Bronchial epithelial cell (primary cell): ENCODE data around the gene SLC44A3. TPM values are rescaled to one million over a fixed set of nuclear protein-coding genes. Genes with fewer than 3 reads are reported as not detected.

Experiments
- DNase-seq: peaks from one replicate; pipeline ENCODE4 v3.0.0-alpha.2; 2010; ENCODE audit warnings: low read depth
- FAIRE-seq: peaks from 2 replicates; lab custom pipeline; 2011; peaks lifted over from hg19 to GRCh38; lab: Jason Lieb, UNC
- H3K27me3 ChIP-seq: 2 replicates; pipeline ENCODE4 v1.5.1; 2011; ENCODE audit warnings: low read length; ENCODE audit not compliant: control insufficient read depth, insufficient read depth
- H3K36me3 ChIP-seq: 2 replicates; pipeline ENCODE4 v1.5.1; 2011; ENCODE audit warnings: low read length; ENCODE audit not compliant: control insufficient read depth, insufficient read depth
- H3K4me3 ChIP-seq: 2 replicates; pipeline ENCODE4 v1.5.1; 2011; ENCODE audit warnings: mild to moderate bottlenecking, low read depth, low read length, control low read depth
- total RNA-seq: library from RNA; depleted of rRNA; stranded (reverse); fragments of >200 nt; gene quantifications from 2 replicates; pipeline ENCODE4 v1.2.1, GENCODE V29; 2014
- TF ChIP-seq, protein P1 (sequence below): IDR thresholded peaks from 2 replicates; pipeline ENCODE4 v1.5.1; 2011; ENCODE audit warnings: mild to moderate bottlenecking, moderate library complexity, low read length, control low read depth, inconsistent platforms; ENCODE audit not compliant: insufficient read depth, severe bottlenecking

The SLC44A3 gene
- total RNA-seq, 1 donor from 2014 or later: 2.4 TPM

- Histone ChIP-seq H3K36me3 (no peaks in the 10 kb centered on the region), H3K4me3 (peak overlapping the region; percentile 83), H3K27me3 (no peaks in the 10 kb centered on the region)
- no peak for FAIRE-seq
- DNase-seq: no peak
- TF ChIP-seq, protein P1, sequence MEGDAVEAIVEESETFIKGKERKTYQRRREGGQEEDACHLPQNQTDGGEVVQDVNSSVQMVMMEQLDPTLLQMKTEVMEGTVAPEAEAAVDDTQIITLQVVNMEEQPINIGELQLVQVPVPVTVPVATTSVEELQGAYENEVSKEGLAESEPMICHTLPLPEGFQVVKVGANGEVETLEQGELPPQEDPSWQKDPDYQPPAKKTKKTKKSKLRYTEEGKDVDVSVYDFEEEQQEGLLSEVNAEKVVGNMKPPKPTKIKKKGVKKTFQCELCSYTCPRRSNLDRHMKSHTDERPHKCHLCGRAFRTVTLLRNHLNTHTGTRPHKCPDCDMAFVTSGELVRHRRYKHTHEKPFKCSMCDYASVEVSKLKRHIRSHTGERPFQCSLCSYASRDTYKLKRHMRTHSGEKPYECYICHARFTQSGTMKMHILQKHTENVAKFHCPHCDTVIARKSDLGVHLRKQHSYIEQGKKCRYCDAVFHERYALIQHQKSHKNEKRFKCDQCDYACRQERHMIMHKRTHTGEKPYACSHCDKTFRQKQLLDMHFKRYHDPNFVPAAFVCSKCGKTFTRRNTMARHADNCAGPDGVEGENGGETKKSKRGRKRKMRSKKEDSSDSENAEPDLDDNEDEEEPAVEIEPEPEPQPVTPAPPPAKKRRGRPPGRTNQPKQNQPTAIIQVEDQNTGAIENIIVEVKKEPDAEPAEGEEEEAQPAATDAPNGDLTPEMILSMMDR: no peak
Observed at GRCh38 chr1:94819238-94819944, 766 bp upstream of the SLC44A3 start.

DNA sequence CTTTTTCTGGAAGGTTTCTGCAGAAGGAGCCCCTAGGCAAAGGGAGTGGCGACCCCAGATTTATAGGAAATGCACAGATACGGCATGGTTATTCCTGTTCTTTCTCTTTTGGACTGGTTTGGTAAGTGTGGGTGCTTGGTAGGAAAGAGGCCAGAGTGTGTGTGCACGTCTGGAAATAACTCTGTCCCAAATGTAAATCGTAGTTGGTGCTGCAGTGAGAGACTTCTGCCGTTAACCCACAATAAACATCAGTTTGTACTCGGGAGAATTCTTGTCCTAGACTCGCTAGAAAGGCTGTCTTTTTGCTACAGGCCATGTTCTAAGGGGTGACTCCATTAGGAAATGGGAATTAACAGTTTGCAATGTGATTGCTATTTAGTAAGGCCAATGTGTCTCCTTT, 779 bp downstream of the SLC44A3 start:
- Histone ChIP-seq H3K36me3 (no peaks in the 10 kb centered on the region), H3K27me3 (no peaks in the 10 kb centered on the region), H3K4me3 (peak overlapping the region; percentile 83)
- no peak for DNase-seq
- FAIRE-seq: no peak
- TF ChIP-seq, protein P1: no peak

DNA sequence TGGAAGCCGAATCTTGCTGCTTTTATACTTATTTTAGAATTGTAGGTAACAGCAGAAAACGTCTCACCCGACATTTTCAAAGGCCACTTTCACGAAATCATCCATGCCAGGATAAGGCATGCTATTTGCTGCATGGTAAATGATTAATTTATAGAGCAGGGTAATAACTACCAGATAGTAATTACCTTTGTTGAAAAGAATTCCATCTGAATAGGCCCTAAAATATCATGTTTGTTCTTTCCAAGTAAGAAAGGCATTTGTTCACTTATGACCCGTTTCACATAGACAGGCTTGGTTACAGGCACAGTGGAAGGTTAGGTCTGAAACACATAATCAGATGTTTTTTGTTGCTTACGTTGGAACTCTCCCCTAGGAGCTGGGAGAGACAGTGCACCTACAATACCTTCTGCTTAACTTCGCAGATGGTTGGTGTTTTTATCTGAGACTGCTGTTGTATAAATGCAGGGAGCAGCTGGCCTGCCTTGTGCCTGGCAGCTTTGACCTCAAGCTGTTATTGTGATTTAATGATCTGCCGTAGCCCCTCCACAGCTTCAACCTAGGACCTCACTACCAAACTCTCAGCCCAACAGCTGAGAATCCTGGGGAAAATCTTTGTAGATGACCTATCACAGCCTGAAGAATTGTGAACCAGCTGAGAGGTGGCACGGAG, 1.6 kb downstream of the SLC44A3 start:
- Histone ChIP-seq H3K4me3 (no peak overlapping the region), H3K27me3 (no peaks in the 10 kb centered on the region), H3K36me3 (no peaks in the 10 kb centered on the region)
- DNase-seq (no peak), FAIRE-seq (no peak)
- TF ChIP-seq, protein P1: no peak

DNA sequence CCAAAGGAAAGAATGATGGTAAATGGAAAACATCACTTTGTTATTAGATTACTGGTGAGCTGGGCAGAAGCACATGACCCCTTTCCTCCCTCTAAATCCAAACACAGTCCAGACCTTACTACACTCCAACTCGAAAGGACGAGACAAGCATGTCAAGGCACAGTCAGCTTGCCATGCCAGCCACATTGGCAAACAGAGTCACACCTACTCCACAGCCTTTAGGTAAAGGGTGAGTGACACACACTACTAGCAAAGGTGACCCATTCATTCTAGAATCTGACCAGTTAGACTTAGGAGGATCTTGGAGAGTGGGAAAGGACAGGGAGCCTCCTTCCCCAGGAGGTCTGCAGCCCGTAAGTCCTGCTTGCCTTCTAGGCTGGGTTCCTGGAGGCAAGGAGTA, 3.0 kb downstream of the SLC44A3 start:
- H3K27me3 ChIP-seq: no peaks in the 10 kb centered on the region
- peak; percentile 67 for DNase-seq
- no peak overlapping the region for H3K4me3 ChIP-seq
- TF ChIP-seq, protein P1: no peak
- H3K36me3 ChIP-seq: no peaks in the 10 kb centered on the region
- FAIRE-seq: no peak

DNA sequence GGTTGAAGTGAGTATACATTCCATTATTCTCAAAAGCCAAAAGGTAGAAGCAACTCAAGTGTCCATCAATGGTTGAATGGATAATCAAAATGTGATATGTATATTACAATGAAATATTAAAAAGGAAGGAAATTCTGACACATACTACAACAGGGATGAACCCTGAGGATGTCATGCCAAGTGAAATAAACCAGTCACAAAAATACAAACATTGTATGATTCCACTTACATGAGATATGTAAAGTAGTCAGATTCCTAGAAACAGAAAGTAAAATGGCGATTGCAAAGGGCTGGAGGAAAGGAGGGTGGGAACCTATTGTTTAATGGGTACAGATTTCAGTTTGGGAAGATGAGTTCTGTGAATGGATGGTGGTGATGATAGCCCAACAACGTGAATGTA, 5.8 kb downstream of the SLC44A3 start:
- no peak for DNase-seq
- Histone ChIP-seq H3K27me3 (no peaks in the 10 kb centered on the region), H3K4me3 (no peak overlapping the region), H3K36me3 (no peaks in the 10 kb centered on the region)
- TF ChIP-seq, protein P1: no peak
- no peak for FAIRE-seq
